H9 (cell line): Measurements from ENCODE around the gene CLEC14A. TPM values are rescaled to one million over a fixed set of nuclear protein-coding genes. Genes with fewer than 3 reads are reported as not detected.

Experiments
- DNase-seq: peaks from one replicate; pipeline ENCODE4 v3.0.0-alpha.2; 2017
- H2AFZ ChIP-seq: one replicate; pipeline ENCODE4 v1.6.1; 2013; ENCODE audit warnings: mild to moderate bottlenecking, low read length, control low read depth, moderate library complexity
- H2AK5ac ChIP-seq: 2 replicates; pipeline ENCODE4 v1.6.1; 2013; ENCODE audit warnings: low read length, control low read depth, mixed read lengths; ENCODE audit not compliant: insufficient read length
- H2BK120ac ChIP-seq: one replicate; pipeline ENCODE4 v1.6.1; 2013; ENCODE audit warnings: low read depth, mild to moderate bottlenecking, low read length, control low read depth, inconsistent platforms; ENCODE audit not compliant: poor library complexity, severe bottlenecking
- H2BK12ac ChIP-seq: 2 replicates; pipeline ENCODE4 v1.6.1; 2013; ENCODE audit warnings: low read length, control low read depth, mixed read lengths, low read depth; ENCODE audit not compliant: insufficient read length
- H2BK15ac ChIP-seq: 2 replicates; pipeline ENCODE4 v1.6.1; 2013; ENCODE audit warnings: low read depth, low read length, control low read depth
- H2BK20ac ChIP-seq: one replicate; pipeline ENCODE4 v1.6.1; 2013; ENCODE audit warnings: low read depth, mild to moderate bottlenecking, low read length, control low read depth, inconsistent platforms; ENCODE audit not compliant: poor library complexity, severe bottlenecking
- H2BK5ac ChIP-seq: 2 replicates; pipeline ENCODE4 v1.6.1; 2013; ENCODE audit warnings: low read length, control low read depth, mixed read lengths; ENCODE audit not compliant: insufficient read length
- H3K14ac ChIP-seq: 2 replicates; pipeline ENCODE4 v1.6.1; 2013; ENCODE audit warnings: low read length, control low read depth; ENCODE audit not compliant: insufficient read depth
- H3K18ac ChIP-seq: 2 replicates; pipeline ENCODE4 v1.6.1; 2013; ENCODE audit warnings: low read depth, mild to moderate bottlenecking, mixed read lengths, low read length, control low read depth; ENCODE audit not compliant: insufficient read length
- H3K23ac ChIP-seq: 2 replicates; pipeline ENCODE4 v1.6.1; 2013; ENCODE audit warnings: low read length, control low read depth, mixed read lengths, low read depth; ENCODE audit not compliant: insufficient read length
- H3K23me2 ChIP-seq: 2 replicates; pipeline ENCODE4 v1.6.1; 2013; ENCODE audit warnings: low read depth, mild to moderate bottlenecking, mixed read lengths, low read length, control low read depth; ENCODE audit not compliant: insufficient read length, poor library complexity, severe bottlenecking
- H3K27ac ChIP-seq: 2 replicates; pipeline ENCODE4 v1.5.1; 2013; ENCODE audit warnings: low read length, control low read depth, mixed read lengths, low read depth; ENCODE audit not compliant: insufficient read length
- H3K27me3 ChIP-seq: 2 replicates; pipeline ENCODE4 v1.6.1; 2013; ENCODE audit warnings: low read length, control low read depth, inconsistent platforms; ENCODE audit not compliant: insufficient read depth
- H3K4ac ChIP-seq: 2 replicates; pipeline ENCODE4 v1.6.1; 2013; ENCODE audit warnings: low read depth, mild to moderate bottlenecking, control low read depth, inconsistent platforms, low read length, moderate library complexity
- H3K4me1 ChIP-seq: 2 replicates; pipeline ENCODE4 v1.6.1; 2013; ENCODE audit warnings: low read length, control low read depth, inconsistent platforms; ENCODE audit not compliant: insufficient read depth
- H3K4me2 ChIP-seq: 2 replicates; pipeline ENCODE4 v1.6.1; 2013; ENCODE audit warnings: low read length, control low read depth, mixed read lengths; ENCODE audit not compliant: insufficient read length, insufficient read depth
- H3K56ac ChIP-seq: 2 replicates; pipeline ENCODE4 v1.6.1; 2013; ENCODE audit warnings: low read depth, mild to moderate bottlenecking, mixed read lengths, low read length, control low read depth; ENCODE audit not compliant: insufficient read length
- H3K79me1 ChIP-seq: 2 replicates; pipeline ENCODE4 v1.6.1; 2013; ENCODE audit warnings: low read depth, mild to moderate bottlenecking, moderate library complexity, low read length, control low read depth, inconsistent platforms; ENCODE audit not compliant: insufficient read depth, poor library complexity, severe bottlenecking
- H3K79me2 ChIP-seq: 2 replicates; pipeline ENCODE4 v1.6.1; 2013; ENCODE audit warnings: low read length, control low read depth, inconsistent platforms; ENCODE audit not compliant: insufficient read depth
- H3K9ac ChIP-seq: 2 replicates; pipeline ENCODE4 v1.6.1; 2013; ENCODE audit warnings: low read length, control low read depth, mixed read lengths; ENCODE audit not compliant: insufficient read length; ENCODE audit errors: extremely low read depth
- H3K9me3 ChIP-seq: one replicate; pipeline ENCODE4 v1.6.1; 2013; ENCODE audit warnings: low read depth, low read length, inconsistent platforms; ENCODE audit not compliant: control insufficient read depth
- H3T11ph ChIP-seq: one replicate; pipeline ENCODE4 v1.6.1; 2013; ENCODE audit warnings: mild to moderate bottlenecking, low read length, control low read depth, inconsistent platforms
- H4K20me1 ChIP-seq: one replicate; pipeline ENCODE4 v1.6.1; 2013; ENCODE audit not compliant: control insufficient read depth, insufficient read length, insufficient read depth
- H4K5ac ChIP-seq: 2 replicates; pipeline ENCODE4 v1.6.1; 2013; ENCODE audit warnings: low read depth, mild to moderate bottlenecking, mixed read lengths, low read length, control low read depth; ENCODE audit not compliant: insufficient read length
- H4K8ac ChIP-seq: replicated peaks from 2 replicates; pipeline ENCODE4 v1.6.1; 2013; ENCODE audit warnings: low read length, control low read depth, mixed read lengths, low read depth; ENCODE audit not compliant: insufficient read length
- H4K91ac ChIP-seq: 2 replicates; pipeline ENCODE4 v1.6.1; 2013; ENCODE audit warnings: low read depth, mild to moderate bottlenecking, moderate library complexity, mixed read lengths, low read length, control low read depth; ENCODE audit not compliant: insufficient read length
- H3K27ac Mint-ChIP-seq, 3 experiments: 2 replicates in 2 of 3; 3 replicates in 1 of 3; pipeline ENCODE4 v1.8.0; 2020 to 2021; ENCODE audit warnings: mixed read lengths in 3 of 3, mild to moderate bottlenecking in 1 of 3, moderate library complexity in 1 of 3
- H3K27me3 Mint-ChIP-seq: 2 replicates; pipeline ENCODE4 v1.8.0; 2021; ENCODE audit warnings: low read depth, mild to moderate bottlenecking, moderate library complexity, mixed read lengths
- H3K36me3 Mint-ChIP-seq, 3 experiments: 2 replicates in 2 of 3; 3 replicates in 1 of 3; pipeline ENCODE4 v1.8.0; 2020 to 2021; ENCODE audit warnings: low read depth in 3 of 3, mixed read lengths in 3 of 3; ENCODE audit not compliant: insufficient read depth in 1 of 3
- H3K4me1 Mint-ChIP-seq, 2 experiments: 2 replicates each; pipeline ENCODE4 v1.8.0; 2020; ENCODE audit warnings: mixed read lengths in 2 of 2
- H3K4me3 Mint-ChIP-seq, 2 experiments: 2 replicates in 1 of 2; 3 replicates in 1 of 2; pipeline ENCODE4 v1.8.0; 2020 to 2021; ENCODE audit warnings: mild to moderate bottlenecking in 2 of 2, mixed read lengths in 2 of 2, moderate library complexity in 1 of 2
- H3K9me3 Mint-ChIP-seq, 2 experiments: 2 replicates in 1 of 2; 3 replicates in 1 of 2; pipeline ENCODE4 v1.8.0; 2020; ENCODE audit warnings: mild to moderate bottlenecking in 2 of 2, mixed read lengths in 2 of 2, moderate library complexity in 1 of 2
- CTCF ChIP-seq: fragments of 200-600 bp; sonication (generic); conservative IDR thresholded peaks from 3 replicates; pipeline ENCODE4 v1.8.0; 2021; ENCODE audit warnings: antibody characterized with exemption, mild to moderate bottlenecking
- WGBS: extraction: QIAGEN DNeasy Blood & Tissue Kit; methylation state at CpG from one replicate; pipeline ENCODE4 v1.1.7; 2013; ENCODE audit warnings: missing lambda C conversion rate, low lambda C conversion rate, mixed read lengths; ENCODE audit not compliant: insufficient read length; ENCODE audit errors: extremely low coverage; 5-methylcytosine and 5-hydroxymethylcytosine counted together
- total RNA-seq: library from RNA; stranded (reverse); gene quantifications from 2 replicates; pipeline ENCODE4 v1.2.1, GENCODE V29; 2021

CLEC14A gene
- total RNA-seq, 1 experiment from 2014 or later = not detected

GRCh38 chr14:38205119-38205813 lies 50.6 kb downstream of the CLEC14A start:
- no peak overlapping the region for H3K4me3 Mint-ChIP-seq
- H3K27me3 Mint-ChIP-seq = peaks cover 49% of the 10 kb centered on the region

More at GRCh38 chr14:38205119-38205813, 50.6 kb downstream of the CLEC14A start:
- Histone ChIP-seq H3K18ac (no peak overlapping the region), H3K9ac (no peak overlapping the region), H2AK5ac (no peak overlapping the region), H3K27me3 (peaks cover 34% of the 10 kb centered on the region), H4K5ac (no peak overlapping the region), H4K91ac (no peak overlapping the region), H2BK120ac (no peak overlapping the region), H2BK5ac (no peak overlapping the region), H3K79me2 (no peaks in the 10 kb centered on the region), H3K56ac (no peak overlapping the region), H3T11ph (no peak overlapping the region), H4K8ac (no peak overlapping the region), H3K23ac (no peak overlapping the region), H3K4me1 (no peaks in the 10 kb centered on the region), H3K14ac (no peak overlapping the region), H4K20me1 (no peaks in the 10 kb centered on the region), H3K4me2 (no peak overlapping the region), H3K79me1 (no peaks in the 10 kb centered on the region), H3K23me2 (peaks cover 11% of the 10 kb centered on the region), H2BK20ac (no peak overlapping the region), H3K27ac (no peak overlapping the region), H3K4ac (no peak overlapping the region), H2AFZ (no peak overlapping the region), H2BK12ac (no peak overlapping the region), H2BK15ac (no peak overlapping the region), H3K9me3 (no peaks in the 10 kb centered on the region)
- Mint-ChIP-seq H3K36me3 (peaks cover 2 to 7% (median 6%) of the 10 kb centered on the region in 3 experiments), H3K4me1 (peaks cover 34 to 48% of the 10 kb centered on the region in 2 experiments), H3K27ac (no peak overlapping the region), H3K9me3 (peaks cover 8 to 13% of the 10 kb centered on the region in 2 experiments)
- no CpG with 5 or more reads among the region's 5 CpGs for WGBS
- no peak for TF ChIP-seq CTCF
- DNase-seq = no peak
